CD4-positive, alpha-beta T cell treated with Interferon gamma for 1 hour (primary cell): ENCODE measurements around the gene COL5A1.
"Not testable (repeated sequence)": the region's sequence is repeated elsewhere in the genome, so short reads cannot be mapped to it uniquely, and the experiment has no call there.

Experiments
- DNase-seq: peaks from one replicate; pipeline ENCODE4 v3.0.0-alpha.2; 2020

Gene COL5A1

DNA sequence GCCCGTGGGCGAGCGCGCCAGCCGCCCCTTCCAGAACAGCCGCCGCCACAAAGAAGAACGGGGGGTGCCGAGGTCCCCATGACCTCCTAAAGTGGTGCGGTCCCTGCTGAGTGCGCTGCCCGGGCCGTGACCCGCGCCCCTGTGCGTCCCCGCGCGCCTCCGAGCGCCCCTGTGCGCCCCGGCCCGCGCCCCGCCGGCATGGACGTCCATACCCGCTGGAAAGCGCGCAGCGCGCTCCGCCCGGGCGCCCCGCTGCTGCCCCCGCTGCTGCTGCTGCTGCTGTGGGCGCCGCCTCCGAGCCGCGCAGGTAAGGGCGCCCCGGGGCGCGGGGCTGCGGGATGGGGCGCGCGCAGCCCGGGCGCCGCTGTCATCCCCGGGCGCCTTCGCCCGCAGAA, 384 bp downstream of the COL5A1 start:
- DNase-seq: no peak

- DNase-seq: no peak
Measured at GRCh38 chr9:134642385-134643181, 980 bp downstream of the COL5A1 start.

DNA sequence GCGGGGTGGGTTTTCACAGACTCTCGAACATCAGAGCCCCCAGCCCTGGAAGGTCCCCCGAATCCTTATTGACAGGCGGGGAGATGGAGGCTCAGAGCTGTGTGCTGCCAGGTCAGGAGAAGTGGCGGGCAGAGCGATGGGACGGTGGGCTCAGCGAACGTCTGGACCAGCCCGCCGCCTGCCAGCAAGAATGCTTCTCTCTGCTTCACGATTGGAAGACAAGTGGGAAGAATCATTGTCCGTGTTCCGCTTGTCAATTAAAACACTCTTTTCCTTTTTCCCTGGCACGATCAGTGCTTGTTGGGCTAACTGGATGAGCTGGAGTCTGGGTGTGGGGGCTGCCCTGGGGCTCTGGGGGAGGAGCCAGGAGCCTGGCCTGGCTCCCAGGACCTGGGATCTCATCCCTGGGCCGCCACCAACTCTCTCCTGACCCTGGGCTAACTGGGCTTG, 1.6 kb downstream of the COL5A1 start:
- no peak for DNase-seq

DNA sequence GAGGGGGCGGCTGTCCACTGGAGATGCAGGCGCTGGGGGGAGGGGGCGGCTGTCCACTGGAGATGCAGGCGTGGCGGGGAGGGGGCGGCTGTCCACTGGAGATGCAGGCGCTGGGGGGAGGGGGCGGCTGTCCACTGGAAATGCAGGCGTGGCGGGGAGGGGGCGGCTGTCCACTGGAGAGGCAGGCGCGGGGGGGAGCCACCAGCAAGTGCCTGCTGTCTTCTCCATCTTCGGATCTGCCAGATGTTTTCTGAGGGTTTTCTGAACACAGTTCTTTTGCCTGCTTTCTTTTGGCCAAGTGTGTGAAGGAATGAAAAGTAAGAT, 2.8 kb downstream of the COL5A1 start:
- not testable (repeated sequence) for DNase-seq

DNA sequence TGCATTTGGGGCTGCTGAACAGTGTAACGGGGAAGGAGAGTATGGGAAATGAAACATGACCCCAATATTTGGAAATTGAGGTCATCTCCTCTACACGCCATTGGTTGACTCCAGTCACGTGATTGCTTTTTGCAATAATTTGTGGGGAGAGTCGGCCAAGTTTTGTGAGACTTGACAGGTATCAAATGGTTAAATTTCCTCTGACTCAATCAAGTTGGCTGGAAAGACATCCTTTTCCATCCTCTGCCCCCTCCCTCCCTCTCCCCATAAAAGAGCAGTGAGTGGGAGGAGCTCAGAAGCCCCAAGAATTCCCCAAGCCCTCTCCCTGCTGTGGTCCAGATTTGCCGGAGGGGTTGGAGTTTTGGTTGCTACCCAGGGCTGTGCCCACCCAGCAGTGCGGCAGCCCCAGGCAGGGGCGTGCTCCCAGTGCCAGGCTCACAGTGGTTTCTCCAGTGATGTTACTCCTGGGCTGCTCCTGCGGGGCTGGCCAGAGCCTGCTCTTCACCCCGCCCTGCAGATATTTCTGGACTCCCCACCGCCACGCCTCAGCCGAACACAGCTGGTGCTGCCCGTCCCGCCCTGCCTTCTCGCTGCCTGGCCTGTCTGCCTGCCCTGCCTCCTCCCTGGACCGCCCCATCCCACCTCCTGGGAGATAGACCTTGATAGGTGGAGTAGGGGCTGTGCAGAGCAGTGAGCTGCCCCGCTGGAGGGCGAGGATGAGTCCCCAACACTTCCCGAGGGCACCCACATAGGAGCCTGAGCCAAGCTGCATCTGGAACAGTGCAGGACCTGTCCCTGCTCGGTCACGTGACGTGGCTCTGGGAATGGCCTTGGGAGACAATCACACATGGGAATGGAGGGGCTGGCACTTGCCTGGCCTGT, 3.4 kb downstream of the COL5A1 start:
- DNase-seq: no peak

DNA sequence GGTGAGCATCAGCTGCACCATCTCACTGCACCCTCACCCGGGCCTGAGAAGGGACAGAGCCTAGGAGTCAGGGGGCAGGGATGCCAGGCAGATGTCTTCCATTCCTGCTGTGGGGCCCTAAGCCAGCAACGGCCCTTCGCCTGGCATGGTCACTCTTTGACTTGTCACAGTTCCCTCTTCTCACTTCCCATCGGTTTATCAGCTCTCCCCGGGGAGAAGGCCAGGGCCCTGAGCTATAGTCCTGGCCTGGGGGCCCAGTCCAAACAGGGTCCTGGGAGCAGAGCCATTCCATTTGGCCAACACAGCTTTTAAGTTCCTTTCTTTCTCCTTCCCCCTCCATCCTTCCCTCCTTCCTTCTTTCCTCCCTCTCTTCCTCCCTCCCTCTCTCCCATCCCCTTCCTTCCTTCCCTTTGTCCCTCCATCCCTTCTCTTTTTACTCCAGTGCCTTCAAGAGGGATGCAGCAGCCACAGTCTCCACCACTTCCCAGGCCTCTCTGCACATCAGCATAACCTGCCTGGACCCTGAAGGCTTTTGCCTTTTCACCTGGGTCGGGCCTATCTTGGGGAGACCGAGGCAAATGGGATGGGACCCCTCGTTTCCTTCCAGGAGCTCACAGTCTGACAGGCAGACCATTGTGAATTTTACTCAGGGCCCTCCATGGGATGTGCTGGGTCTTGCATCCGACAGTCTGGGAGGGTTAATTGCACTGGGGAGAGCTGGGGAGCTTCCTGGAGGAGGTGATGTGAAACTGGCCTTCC, 4.2 kb downstream of the COL5A1 start:
- no peak for DNase-seq

DNA sequence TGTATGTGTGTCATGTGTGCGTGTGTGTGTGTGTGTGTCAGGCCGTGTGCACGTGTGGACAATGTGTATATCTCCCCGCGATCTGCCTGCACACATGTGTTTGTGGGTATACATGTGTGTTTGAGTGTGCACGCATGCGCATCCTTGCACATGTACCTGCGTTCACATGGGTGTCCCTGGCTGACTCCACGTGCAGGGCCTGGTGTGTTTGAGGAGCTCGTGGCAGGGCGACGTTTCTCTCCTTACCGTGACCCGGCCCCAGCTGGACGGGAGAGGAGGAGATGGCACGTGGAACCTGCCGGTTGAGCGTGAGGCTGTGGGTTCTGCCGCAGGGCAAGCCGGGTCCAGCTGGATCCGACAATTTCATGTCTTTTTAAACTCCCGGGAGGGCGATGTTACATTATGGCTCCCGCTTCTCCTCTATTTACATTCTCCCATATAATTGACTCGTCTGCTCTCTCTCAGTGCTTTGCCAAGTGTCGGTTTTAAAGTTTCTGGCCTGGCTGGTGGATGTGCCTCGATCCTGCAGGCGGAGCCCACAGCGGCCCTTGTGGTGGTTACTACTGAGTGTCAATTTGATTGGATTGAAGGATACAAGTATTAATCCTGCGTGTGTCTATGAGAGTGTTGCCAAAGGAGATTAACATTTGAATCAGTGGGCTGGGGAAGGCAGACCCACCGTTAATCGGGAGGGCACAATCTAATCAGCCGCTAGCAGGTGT, 5.9 kb downstream of the COL5A1 start:
- no peak for DNase-seq

GRCh38 chr9:134648701-134649530, 7.3 kb downstream of the COL5A1 start:
- DNase-seq: no peak

DNA sequence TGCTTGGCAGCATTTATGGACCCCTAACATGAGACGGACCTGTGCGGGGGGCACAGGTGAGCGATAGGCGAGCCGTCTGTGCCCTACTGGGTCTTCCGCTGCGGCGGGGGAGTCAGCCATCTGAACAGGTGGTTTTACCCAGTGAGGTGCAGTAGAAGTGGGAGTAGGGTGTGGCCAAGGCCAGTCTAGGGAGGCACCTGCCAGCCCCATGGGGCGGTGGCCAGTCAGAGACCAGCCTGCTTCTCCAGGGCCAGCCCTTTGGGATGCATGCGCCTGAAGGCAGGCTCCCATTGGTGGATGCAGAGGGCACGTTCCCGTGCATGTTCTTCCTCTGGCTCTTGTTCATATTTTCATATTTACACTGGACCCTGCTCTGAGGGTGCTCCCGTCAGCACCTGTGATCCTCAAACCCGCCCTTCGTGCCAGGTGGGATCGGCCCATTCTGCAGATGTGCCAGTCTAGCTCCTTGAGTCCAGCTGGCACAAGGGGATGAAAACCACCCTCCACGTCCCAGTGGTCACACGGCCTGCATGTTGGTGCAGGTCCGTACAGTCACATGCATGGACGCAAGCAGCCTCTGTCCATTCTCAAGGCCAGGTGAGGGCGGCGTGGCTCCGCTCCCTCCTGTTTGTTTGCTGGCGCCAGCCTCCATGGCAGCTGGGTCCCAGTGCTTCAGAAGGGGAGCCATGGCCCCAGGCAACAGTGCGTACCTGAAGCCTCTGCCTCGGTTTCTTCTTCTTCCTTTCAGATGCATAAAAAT, 9.0 kb downstream of the COL5A1 start:
- DNase-seq: no peak

- no peak for DNase-seq
Measured at GRCh38 chr9:134651226-134651905, 9.8 kb downstream of the COL5A1 start.

DNA sequence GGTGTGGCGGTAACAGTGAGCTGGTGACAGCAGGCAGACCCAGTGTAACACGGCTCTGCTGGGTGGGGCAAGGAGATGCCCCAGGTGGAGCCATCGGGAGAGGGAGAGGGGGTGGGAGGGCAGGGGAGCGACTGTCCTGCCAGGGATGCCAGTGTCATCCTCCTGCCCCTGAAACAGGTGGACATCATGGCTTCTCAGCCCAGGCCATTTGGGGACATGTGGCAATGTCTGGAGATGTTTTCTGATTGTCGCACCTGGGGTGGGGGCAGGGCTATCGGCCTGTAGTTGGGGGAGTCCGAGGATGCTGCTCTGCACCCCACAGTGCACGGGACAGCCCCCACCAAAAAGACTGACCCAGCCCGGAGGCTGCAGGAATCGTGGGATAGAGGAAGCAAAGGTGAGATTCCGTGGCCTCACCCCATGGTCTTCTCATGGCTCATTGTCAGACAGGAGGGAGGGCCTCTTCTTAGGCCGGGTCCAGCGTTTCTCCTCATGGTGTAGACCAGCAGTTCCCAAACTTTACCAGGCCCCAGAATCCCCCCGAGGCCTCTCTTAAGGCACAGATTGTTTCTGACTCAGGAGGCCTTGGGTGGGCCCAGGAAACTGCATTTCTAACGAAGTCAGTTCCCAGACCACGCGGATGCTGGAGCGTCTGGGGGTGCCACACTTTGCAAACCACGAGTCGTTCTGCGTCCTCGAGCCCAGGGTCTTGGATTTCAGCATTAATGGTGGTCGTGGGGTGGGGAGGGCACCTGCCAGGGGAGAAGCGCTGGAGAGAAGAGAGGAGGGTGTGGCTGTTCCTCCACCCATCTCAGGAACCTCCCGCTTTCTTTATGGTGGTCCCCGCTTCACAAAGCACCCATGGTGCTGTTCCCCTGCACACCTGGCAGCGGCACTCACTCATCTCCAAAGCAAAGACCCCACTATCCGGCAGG, 11.0 kb downstream of the COL5A1 start:
- no peak for DNase-seq

GRCh38 chr9:134653259-134654009, 11.8 kb downstream of the COL5A1 start:
- DNase-seq: no peak

GRCh38 chr9:134655101-134655500, 13.5 kb downstream of the COL5A1 start:
- DNase-seq: no peak

- DNase-seq: no peak
Measured at GRCh38 chr9:134655586-134656333, 14.2 kb downstream of the COL5A1 start.

GRCh38 chr9:134656334-134657006, 14.9 kb downstream of the COL5A1 start:
- no peak for DNase-seq

DNA sequence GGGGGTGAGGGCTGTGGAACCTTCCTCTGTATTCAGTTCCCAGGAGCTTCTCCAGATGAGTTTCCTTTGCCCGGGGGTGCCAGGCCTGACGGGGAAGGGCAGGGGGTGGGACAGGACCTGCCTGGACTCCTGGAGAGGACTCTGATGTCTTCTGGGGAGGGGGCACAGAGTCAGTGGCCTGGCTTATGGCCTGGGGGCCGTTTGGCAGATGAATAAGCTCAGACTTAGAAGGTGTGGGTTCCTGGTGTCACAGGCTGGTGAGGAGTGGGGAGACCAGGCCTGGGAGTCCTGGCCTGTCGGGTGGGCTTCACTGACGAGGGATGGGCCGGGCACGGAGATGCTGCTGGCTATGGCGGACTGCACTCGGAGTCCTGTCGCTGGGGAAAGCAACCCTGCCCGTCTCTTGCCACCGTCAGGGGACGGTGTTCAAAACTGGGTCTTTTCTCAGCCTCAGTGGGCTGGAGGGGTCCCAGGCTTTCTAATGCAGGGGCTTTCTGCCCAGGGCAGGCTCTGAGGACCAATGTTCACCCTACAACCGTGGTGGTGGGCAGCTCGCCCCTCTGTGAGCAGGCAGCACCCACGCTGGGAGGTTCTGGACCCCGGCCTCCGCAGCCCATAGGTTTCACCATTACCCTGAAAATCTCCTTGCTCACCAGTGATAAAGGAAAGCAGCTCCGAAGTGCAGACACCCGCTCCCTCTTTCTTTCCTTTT, 16.2 kb downstream of the COL5A1 start:
- no peak for DNase-seq
